ENCODE results near the gene LRRC47.

Gene LRRC47

DNA sequence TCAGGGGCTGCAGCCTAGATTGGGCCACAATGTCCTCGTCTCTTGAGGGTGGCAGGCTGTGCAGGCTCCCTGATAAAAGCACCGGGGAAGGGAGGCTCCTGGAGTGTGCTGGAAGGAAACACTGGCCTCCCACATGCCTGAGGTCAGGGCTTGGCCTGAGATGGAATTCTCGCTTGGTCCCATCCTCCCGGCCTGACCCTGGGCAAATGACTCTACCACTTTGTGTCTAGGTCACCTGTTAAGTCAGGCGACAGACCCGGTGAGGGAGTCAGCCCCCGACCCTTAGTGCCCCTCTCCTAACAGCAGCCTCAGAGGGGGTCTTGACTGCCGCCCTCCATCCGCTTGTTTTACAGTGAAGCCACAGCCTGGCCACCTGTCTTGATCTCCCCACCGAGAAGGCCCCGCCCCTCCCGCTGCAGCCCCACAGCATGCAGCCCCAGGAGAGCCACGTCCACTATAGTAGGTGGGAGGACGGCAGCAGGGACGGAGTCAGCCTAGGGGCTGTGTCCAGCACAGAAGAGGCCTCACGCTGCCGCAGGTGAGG is 21.3 kb downstream of the LRRC47 start:
- DNase-seq = no peak
- in situ Hi-C loops (cut with MboI; ENCODE audit: low pct_unique_long_range_greater_than_20kb, low sequenced_read_pairs) = no loop called here

DNA sequence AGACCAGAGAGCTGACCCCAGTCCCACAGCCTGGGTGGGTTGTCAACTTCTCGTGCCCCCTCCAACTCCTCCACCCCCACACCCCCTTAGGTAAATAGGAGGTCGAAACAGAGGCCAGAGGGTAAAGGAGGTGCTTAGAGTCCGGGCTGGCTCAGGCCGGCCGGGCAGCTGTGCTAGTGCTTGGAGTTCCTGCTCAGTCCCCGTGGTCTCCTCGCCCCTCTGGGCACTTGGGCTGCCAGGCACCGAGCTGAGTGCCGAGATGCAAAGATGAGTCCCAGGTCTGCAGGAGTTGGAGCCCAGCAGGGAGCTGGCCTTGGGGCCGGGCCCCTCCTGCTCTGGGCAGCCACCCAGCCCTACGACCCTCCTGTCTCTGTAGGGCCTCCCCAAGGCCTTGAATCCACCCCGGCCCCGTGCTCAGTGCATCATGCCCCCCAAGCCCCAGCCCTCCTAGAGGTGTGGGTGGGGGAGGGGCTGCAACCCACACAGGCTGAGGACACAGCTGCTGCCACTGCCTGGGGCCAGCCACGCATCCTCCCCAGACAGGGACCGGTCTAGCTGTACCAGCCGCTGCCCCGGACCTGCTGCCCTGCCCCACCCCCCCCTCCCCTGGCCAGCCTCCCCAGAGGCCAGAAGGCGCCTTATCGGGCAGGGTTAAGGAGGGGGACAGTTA is 21.9 kb downstream of the LRRC47 start:
- in situ Hi-C loops (cut with MboI; ENCODE audit: low pct_unique_long_range_greater_than_20kb, low sequenced_read_pairs) = no loop called here
- DNase-seq = no peak

DNA sequence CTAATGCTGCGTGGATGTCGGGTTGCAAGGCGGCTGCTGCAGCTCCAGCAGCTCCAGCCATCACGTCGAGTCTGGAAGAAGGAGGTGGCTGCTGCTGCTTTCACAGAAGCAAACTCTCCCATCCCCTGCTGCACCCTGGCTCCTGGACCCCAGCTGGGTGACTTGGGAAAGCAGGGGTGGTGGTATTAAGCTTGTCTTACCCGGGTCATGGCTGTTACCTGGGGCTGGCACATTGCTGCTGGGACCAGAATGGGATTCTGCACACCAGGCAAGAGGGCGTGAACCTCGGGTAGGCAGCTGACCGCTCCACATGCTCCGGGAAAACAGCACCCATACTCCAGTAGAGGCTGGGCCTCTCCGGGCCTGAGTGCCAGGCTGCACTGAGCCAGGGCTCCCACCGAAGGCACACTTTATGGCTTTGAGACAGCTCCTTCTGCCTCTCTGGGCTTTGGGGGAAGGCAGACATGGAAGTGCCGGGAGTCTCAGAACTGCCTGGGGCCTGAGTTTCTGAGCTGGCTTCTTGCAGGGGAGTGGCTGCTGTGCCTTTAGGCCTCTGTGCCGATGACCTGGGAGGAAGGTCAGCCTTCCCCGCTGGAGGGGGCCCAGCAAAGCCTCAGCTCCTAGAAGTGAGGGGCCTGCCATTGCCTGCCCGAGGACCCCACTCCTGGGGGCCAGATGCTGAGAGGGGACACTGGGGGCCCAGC is 22.6 kb downstream of the LRRC47 start:
- no peak for DNase-seq
- in situ Hi-C loops (cut with MboI; ENCODE audit: low pct_unique_long_range_greater_than_20kb, low sequenced_read_pairs) = no loop called here

DNA sequence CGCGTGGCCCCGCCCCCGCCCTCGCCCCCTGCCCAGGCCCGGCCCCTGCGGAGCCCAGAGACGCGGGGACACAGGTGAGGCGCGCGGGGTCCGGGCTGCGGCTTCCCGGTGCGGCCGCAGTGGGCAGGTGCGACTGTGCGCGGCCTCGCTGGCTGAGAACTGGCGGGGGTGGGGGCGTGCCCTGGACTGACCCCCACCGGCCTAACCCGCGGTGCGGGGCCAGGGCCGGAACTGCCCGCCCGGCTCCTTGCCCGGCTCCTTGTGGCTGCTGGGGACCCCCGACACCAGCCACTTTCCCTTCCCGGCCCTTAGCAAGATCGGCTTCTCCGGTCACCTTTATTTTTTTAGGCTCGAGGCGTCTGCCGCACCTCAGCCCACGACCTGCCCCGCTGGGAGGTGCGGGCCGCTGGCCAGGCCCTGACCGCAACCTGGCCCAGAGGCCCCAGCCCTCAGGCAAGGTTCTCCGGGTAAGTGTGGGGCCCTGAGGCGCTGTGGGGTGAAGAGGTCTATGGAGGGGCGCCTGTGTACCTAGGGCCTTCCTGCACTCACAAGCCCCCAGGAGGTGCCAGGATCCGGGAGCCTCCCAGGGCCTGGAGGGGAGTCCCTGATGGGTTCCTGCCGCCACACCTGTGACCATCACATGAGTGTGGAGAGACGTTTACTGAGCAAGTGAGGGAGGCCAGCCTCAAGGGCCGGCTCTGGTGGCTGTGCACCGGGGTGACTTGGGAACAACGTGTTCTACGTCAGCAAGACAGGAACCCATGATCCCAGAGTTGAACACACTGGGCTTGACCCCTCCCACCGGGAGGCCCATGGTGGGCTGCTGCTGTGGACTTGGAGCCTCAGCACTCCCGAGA is 23.4 kb downstream of the LRRC47 start, which contains the start of gene SMIM1:
Gene SMIM1 (plus strand): TSS at position 35 of the 857 bp plus-strand sequence. CDS start 2,625 bp downstream, outside the sequence.
- DNase-seq = no peak
- in situ Hi-C loops (cut with MboI; ENCODE audit: low pct_unique_long_range_greater_than_20kb, low sequenced_read_pairs) = no loop called here

DNA sequence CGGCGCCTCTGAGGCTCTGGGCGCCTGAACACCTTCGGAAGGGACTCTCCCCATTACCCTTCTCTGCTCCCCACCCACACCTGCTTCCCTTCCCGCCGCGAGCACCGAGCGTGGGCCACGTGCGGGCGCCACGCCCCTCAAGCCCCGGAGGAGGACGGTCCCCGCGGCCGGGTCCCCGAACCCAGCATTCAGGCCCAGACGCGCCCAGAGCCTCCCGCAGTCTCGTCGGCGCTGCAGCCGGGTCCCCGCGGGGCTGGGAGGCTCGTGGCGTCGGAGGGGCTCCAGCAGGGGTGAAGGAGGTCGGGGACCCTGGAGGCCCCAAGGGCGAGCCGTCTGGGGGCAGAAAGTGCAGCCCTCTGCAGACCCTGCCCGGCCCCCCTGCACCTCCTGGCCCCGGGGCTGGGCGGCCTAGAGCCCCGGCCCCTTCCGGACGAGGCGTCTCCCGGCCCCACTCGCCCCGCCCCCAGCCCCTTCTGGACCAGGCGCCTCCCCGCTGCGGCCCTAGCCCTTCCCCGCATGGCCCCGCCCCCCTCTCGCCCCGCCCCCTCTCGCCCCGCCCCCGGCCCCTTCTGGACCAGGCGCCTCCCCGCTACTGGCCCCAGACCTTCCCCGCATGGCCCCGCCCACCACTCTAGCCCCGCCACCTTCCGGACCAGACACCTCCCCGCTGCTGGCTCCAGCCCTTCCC is 24.1 kb downstream of the LRRC47 start:
- peak; percentile 51 for DNase-seq
- in situ Hi-C loops (cut with MboI; ENCODE audit: low pct_unique_long_range_greater_than_20kb, low sequenced_read_pairs) = no loop called here

DNA sequence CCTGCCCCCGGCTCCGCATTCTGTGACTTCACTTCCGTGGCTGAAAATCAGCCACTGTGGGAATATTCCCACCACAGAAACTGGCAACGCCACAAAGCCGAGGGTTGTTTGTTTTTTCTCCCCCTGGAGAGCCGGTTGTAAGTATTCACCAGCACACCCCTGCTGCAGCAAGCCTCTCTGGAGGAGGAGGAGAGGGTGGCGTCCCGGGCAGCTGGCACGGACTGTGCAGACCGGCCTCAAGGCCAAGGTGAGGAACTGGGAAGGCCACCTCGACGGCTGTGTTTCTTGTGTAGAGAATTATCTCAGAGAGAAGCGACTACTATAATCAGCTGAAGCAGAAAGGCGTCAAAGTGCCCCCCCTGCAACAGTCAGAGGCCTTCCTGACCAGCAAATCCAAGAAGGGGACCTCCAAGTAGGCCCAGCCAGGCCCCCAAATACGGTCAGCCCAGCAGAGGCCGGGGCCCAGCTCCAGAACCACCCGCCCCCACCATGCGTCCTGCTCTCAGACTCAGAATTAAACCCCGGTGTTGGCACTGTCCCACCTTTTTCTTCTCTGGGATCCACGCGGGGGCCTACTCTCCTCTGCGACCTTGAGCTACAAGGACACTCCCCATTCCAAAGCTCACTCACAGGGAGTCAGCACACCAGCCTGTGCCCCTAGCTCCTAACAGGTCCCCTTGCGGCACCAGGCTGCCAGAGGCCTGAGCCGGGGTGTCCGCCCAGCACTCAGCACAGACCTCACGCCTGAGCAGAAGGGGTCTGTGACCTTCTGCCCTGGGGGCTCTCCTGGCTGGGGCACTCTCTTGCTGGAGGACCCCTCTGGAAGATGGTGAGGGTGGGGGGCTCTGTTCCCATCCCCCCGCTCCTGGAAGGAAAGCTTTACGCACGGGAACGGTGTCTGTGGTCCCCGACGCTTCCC is 24.9 kb downstream of the LRRC47 start:
- DNase-seq = no peak
- in situ Hi-C loops (cut with MboI; ENCODE audit: low pct_unique_long_range_greater_than_20kb, low sequenced_read_pairs) = no loop called here

DNA sequence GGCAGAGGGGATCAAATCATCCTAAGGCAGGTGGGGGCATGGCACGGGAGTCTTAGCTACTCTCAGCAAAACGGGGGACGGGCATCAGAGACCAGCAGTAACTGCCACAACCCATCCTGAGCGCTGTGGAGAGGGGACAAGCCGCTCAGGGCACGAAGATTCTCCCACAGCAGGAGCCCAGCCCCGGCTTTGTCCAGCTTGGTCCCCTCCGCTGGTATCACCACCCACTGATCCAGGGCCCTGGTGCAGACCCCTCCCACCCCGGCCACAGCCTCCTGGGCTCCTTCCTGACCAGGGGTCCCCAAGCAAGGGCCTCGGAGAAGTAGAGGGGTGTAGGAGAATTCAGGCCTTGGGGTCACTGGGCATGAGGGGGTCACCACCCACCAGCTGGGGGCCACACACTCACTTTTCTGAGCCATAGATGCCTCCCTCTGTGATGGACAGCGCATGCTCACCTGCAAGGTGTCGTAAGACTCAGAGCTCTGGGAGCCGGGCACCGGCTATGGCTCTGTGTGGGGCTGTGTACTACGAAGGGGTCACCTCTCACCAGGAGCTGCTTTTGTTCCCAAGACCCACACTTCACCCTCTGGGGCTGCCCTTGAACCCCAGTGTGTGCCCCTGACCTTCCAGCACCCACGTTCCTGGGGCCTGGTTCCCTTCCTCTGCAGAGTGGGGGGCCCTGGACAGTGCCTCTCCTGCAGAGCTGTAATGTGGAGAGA is 26.1 kb downstream of the LRRC47 start:
- in situ Hi-C loops (cut with MboI; ENCODE audit: low pct_unique_long_range_greater_than_20kb, low sequenced_read_pairs) = no loop called here
- DNase-seq = no peak

DNA sequence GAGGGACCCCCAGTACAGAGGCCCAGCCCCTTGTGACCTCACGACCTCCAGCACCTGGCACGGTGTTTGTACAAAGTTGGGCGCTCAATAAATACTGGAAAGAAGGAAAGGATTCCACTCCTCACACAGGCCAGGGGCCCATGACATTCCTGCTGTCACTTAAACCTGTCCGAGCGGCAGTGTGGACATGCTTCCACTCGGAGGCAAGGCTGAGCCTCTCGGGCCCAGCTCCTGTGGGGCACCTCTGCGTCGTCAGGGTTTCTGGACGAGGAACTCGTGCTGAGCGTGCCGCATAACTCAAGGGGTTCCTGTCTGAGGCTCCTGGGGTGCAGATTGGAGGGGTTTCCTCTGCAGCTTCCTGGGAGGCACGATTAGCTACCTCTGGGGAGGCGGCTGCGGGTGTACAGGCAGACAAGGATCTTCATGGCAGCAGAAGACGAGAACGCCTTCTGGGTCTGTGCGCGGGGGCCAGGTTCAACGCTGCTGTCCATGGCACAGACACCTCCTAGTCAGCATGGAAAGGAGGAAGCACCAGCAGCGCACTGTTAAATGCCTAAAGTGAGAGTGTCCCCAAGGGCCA is 27.4 kb downstream of the LRRC47 start:
- no peak for DNase-seq
- in situ Hi-C loops (cut with MboI; ENCODE audit: low pct_unique_long_range_greater_than_20kb, low sequenced_read_pairs) = no loop called here

DNA sequence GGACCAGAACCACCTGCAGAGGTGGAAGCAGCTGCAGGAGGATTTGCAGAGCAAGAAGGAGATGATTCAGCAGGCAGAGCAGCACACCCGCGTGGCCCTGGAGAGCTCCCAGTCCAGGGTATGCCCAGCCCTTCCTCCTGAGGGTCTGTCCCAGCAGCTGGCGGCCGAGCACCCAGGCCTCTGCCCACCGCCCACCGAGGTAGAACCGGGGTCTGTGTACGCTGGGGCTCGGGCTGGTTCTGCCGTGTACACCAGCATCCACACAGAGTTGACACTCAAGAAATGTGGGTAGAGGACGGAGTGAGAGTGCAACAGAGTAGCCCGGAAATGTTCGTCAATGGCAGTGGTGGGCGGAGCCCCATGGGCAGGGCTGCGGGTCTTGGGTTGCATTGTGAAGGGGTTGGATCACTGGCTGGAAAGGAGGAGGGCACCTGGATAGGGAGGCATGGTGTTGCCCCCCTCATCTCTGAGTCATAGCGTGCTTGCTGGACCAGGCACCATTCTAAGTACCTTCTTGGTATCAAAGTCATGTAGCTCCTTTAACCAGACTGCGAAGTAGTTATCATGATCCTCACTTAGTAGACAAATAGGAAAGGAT is 28.9 kb downstream of the LRRC47 start:
- no peak for DNase-seq
- in situ Hi-C loops (cut with MboI; ENCODE audit: low pct_unique_long_range_greater_than_20kb, low sequenced_read_pairs) = no loop called here

DNA sequence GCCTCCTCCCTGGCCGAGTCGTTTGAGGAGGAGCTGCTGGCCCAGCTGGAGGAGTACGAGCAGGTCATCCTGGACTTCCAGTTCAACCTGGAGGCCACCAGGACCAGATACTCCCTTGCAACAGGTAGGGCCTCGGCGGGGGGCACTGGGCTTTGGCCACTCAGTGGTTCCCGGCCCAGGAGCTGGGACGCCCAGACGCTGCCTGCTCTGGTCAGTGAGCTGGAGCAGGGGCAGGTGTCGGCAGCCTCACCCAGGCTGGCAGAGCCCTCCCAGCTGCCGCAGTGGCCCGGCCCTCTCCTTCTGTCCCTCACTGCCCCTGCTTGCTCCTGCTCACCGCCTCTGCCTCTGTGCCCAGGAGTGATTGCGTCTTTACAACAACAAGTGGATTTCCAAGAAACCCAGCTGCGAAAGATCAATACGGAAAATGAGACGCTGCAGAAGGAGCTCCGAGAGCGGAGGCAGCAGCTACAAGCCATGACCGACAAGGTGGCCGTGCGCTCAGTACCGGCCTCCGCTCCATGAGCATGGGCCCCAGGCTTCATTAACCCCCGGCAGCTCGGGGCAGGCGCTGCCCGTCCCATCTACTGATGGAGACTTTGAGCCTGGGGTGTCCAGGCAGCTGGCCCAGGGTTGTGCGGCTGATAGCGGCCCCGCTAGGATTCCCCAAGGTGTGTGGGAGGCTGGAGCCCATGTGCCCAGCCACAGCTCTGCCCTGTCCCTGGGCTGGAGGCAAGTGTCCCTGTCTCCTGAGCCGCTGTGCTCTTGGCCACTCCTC is 32.8 kb downstream of the LRRC47 start:
- DNase-seq = no peak
- in situ Hi-C loops (cut with MboI; ENCODE audit: low pct_unique_long_range_greater_than_20kb, low sequenced_read_pairs) = no loop called here

DNA sequence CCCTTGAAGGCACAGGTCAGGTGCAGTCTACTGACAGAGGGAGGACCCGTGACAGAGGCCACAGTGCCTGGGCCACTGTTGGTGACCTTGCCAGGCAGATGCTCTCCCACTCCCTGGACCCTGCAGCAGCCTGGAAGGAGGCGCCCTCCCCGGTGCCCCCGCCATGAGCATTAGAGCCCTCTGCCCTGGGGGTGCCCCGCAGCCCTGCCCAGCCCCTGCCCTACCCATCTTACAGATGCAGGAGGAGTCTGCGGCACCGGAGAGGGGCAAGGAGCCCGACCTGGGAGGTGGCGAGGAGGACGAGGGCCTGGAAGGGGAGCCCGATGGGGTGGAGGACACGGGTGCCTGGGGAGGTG is 33.4 kb downstream of the LRRC47 start:
- DNase-seq = no peak
- in situ Hi-C loops (cut with MboI; ENCODE audit: low pct_unique_long_range_greater_than_20kb, low sequenced_read_pairs) = no loop called here

DNA sequence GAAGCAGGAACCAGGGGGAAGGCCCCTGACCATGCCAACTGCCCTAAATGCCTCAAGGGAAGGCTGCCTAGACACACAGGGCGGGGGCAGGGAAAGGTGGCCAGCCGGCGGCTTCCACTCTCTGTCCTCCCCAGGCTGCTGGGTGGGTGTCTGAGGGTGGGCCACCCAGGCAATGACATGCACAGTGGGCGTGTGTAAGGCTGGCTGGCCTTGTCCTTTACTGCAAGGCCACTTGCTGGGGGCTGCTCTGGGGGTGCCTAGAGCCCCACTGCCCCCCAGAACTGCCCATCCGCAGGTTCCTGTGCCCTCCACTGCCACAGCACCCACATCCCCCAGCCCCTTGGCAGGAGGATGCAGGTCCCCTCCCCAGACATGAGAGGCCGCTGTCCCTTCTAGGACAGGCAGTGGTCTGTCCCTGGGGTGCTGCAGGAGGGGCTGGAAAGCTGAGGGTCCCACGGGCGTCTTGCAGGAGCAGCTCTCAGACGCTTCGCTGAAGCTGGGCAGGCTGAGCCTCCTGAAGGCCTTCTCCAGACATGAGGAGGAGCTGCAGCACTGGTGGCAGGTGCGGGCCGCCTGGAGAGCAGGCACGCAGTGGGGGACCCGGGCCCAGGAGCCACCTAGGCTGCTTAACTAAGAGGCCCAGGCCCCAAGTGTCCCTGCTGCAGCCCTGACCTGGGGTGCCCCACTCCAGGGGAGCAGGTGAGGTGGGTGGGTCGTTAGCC is 34.0 kb downstream of the LRRC47 start:
- in situ Hi-C loops (cut with MboI; ENCODE audit: low pct_unique_long_range_greater_than_20kb, low sequenced_read_pairs) = no loop called here
- DNase-seq = no peak

DNA sequence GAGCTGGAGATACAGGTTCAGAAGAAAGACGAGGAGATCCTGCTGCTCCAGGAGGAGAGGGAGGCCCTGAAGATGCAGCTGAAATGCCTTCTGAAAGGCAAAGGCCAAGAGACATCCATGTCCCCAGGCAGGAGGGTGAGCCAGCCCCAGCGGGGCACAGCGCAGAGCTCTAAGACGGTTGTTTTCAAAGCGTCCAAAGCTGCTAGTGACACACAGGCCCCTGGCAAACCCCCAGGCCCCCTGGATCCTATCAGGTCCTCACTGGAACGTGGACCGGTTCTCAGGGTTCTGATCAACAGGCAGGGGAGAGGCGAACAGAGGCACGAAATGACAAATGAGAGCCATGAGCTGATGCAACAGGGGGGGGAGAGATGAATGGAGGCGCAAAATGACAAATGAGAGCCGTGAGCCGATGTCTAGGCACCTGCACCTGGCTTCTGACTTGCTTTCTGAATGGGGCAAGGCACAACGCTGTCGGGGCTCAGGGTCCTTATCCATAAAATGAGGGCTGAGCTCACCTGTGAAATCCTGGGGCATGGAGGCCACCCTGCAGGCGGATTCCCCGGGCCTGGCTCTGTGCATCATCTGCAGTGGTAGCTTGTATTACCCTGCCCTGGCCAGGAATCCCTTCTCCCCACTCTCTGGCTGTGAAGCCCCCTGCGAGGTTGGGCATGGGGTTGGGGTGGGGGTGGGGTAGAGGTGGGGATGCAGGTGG is 34.8 kb downstream of the LRRC47 start:
- in situ Hi-C loops (cut with MboI; ENCODE audit: low pct_unique_long_range_greater_than_20kb, low sequenced_read_pairs) = no loop called here
- DNase-seq = no peak

DNA sequence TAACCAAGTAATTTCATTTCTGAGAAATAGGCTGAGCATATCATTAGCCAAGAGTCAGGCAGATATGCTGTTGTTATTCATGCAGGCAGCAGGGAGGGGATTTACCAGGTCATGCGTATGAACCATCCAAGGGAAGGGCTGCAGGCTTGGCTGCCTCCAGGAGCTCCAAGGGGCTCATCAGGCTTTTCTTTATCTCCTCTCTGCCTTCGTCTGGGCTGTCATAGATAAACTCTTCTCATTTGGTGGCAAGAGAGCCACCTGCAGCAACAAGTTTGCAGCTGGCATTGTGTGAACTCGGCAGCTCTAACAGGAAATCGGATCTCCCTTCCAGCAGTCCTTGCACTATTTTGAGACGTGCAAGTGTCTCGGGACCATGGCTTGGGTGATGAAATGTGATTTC is 36.5 kb downstream of the LRRC47 start:
- no peak for DNase-seq
- in situ Hi-C loops (cut with MboI; ENCODE audit: low pct_unique_long_range_greater_than_20kb, low sequenced_read_pairs) = no loop called here

DNA sequence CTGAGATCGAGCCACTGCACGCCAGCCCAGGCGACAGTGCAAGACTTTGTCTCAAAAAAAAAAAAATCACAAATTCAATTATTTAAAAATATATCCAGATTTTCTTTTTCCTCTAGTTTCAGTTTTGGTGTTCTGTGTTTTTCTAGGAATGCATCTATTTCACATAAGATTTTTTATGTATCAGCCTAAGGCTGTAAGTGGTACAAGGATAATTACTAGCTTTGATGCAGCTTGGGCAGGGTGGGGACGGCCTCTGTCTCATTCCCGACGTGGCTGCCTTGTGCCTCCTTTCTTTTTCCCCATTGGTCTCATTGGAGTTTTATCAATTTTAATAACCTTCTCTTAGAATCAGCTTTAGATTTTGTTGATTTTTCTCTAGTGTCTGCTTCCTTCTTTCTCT is 37.1 kb downstream of the LRRC47 start:
- in situ Hi-C loops (cut with MboI; ENCODE audit: low pct_unique_long_range_greater_than_20kb, low sequenced_read_pairs) = no loop called here

More for the DNA sequence above, 37.1 kb downstream of the LRRC47 start:
- no peak for DNase-seq

Measured in KBM-7 (cell line).